Thyroid gland (tissue), 4 donors: Measurements from ENCODE around the gene CUL4A.

Experiments used
- POLR2A ChIP-seq, 2 donors: fragments of 450-650 bp; IDR thresholded peaks; one replicate each; pipeline ENCODE4 v1.6.1; 2017; ENCODE audit warnings: antibody characterized with exemption in 2 of 2, mild to moderate bottlenecking in 2 of 2, moderate library complexity in 1 of 2
- TF ChIP-seq, protein P1 (sequence below), 6 experiments: fragments of 200-600 bp in 3 of 6; fragments of 450-650 bp in 3 of 6; sonication (generic) in 3 of 6; IDR thresholded peaks; one replicate each; pipeline ENCODE4 v1.5.1; 2016 to 2019; ENCODE audit warnings: antibody characterized with exemption in 6 of 6, mild to moderate bottlenecking in 2 of 6, inconsistent platforms in 1 of 6, moderate library complexity in 1 of 6

DNA sequence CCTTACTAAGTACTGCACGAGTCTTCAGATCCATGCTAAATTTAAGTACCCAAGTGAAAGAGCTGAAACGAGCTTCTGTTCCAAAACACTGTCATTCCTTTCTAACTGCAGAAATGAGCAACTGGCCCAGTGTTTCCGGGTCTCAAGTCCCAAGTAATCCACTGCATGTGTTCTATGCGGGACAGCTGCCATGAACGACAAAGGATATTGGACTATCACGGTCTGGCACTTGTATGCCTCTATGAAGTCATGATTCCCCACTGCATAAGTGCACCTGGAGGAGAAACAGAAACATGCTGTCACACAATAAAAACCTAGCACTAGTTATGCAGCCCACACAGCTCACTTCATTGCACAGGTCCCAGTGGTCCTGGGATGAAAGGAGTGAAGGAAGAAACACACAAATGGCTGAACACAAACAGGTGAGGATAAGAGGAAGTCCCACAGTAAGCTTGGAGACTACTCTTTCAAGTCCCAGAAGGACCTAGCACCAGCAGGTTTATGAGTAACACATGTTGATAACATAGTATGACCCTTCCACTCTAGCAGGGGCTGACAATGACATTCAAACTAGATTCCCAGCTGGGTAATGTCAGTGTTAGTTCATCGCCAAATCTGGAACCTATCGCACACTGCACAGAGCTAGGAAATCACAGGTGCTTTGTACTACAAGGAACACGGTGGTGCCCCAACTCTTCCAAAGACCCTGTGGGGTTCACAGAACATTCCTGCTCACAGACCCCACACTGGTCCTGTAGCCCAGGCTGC is 12.3 kb upstream of the CUL4A start:
- TF ChIP-seq, protein P1, sequence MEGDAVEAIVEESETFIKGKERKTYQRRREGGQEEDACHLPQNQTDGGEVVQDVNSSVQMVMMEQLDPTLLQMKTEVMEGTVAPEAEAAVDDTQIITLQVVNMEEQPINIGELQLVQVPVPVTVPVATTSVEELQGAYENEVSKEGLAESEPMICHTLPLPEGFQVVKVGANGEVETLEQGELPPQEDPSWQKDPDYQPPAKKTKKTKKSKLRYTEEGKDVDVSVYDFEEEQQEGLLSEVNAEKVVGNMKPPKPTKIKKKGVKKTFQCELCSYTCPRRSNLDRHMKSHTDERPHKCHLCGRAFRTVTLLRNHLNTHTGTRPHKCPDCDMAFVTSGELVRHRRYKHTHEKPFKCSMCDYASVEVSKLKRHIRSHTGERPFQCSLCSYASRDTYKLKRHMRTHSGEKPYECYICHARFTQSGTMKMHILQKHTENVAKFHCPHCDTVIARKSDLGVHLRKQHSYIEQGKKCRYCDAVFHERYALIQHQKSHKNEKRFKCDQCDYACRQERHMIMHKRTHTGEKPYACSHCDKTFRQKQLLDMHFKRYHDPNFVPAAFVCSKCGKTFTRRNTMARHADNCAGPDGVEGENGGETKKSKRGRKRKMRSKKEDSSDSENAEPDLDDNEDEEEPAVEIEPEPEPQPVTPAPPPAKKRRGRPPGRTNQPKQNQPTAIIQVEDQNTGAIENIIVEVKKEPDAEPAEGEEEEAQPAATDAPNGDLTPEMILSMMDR (IDR thresholded peaks at IDR 0.05), result no peak
- no peak for TF ChIP-seq POLR2A (IDR thresholded peaks at IDR 0.05)
